Thyroid gland (tissue), 4 donors: ENCODE data around the gene MSH2.

Experiments used
- CTCF ChIP-seq, 6 experiments: fragments of 200-600 bp in 3 of 6; fragments of 450-650 bp in 3 of 6; sonication (generic) in 3 of 6; IDR thresholded peaks; one replicate each; pipeline ENCODE4 v1.5.1; 2016 to 2019; ENCODE audit warnings: antibody characterized with exemption in 6 of 6, mild to moderate bottlenecking in 2 of 6, inconsistent platforms in 1 of 6, moderate library complexity in 1 of 6
- POLR2A ChIP-seq, 2 donors: fragments of 450-650 bp; IDR thresholded peaks; one replicate each; pipeline ENCODE4 v1.6.1; 2017; ENCODE audit warnings: antibody characterized with exemption in 2 of 2, mild to moderate bottlenecking in 2 of 2, moderate library complexity in 1 of 2

- no peak for TF ChIP-seq CTCF (IDR thresholded peaks at IDR 0.05)
- no peak for TF ChIP-seq POLR2A (IDR thresholded peaks at IDR 0.05)
These were observed 68.6 kb downstream of the MSH2 start for GRCh38 chr2:47471429-47472116.
